NCI-H187 (cell line): Measurements from ENCODE around the gene LIMCH1.
"Not testable (repeated sequence)": the region's sequence is repeated elsewhere in the genome, so short reads cannot be mapped to it uniquely, and the experiment has no call there.

Experiments
- DNase-seq, 2 experiments: peaks; one replicate each; lab custom pipeline; 2025; lab: John Stamatoyannopoulos, UW

Gene LIMCH1, protein sequence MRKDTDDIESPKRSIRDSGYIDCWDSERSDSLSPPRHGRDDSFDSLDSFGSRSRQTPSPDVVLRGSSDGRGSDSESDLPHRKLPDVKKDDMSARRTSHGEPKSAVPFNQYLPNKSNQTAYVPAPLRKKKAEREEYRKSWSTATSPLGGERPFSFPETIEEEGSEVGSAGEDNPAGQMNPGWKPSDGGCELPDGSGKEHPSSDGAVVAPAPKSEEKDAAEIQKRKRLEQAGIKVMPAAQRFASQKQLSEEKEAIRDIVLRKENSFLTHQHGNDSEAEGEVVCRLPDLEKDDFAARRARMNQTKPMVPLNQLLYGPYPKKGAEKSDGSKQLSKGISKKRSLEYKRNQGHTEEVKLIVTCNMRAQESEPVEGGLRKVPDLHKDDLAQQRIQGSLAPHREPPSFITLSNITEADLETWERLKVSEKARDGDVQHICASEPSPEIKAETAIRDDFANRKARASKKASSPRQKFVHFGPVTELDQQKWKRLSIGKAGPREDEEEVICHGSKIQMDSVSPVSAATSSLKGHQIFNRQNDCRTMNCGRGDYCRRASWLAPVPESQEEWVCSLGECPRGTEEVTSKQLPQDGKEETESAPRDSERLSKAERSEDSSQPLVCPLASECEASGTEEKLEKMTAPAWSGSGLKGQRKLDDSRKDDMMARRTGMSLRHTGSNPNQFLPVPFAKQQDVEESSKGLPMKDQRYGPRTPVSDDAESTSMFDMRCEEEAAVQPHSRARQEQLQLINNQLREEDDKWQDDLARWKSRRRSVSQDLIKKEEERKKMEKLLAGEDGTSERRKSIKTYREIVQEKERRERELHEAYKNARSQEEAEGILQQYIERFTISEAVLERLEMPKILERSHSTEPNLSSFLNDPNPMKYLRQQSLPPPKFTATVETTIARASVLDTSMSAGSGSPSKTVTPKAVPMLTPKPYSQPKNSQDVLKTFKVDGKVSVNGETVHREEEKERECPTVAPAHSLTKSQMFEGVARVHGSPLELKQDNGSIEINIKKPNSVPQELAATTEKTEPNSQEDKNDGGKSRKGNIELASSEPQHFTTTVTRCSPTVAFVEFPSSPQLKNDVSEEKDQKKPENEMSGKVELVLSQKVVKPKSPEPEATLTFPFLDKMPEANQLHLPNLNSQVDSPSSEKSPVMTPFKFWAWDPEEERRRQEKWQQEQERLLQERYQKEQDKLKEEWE (N-terminal part only)

DNA sequence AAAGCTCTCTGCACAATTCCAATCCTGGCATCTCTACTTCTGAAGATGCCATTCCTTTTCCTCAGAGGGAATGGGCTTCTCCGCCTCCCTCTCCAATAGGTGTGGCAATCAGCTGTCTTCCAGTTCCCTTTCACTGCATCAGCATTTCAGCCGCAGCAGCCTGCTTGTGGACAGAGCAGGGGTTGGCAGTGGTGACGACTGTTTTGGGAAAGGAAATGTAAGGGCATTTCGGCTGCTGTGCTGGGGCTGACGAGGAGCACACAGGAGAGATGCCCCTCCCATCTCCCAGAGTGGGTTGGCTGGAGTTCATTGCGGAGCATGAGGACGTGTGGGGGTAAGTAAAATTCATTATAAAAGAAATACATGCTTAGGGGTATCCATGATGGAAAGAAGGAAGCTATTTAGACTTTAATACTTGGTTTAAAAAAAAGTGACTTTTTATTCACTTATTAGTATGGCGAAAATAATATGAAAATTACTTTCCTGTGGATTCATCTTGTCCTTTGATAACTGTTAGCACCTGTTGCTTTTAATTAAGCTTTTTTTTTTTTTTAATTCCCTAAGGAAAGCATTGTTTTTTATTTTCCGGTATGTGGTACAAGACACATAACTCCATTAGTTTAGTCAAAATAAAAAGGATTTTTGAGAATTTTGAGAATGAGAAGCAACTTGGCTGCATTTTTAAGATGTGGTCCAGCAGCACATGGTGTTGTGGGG lies at the start of gene LIMCH1:
Gene LIMCH1, plus strand, starts transcription at position 141 of the 717 bp plus-strand sequence. CDS start 67,839 bp downstream, outside the sequence.
- no peak for DNase-seq

DNA sequence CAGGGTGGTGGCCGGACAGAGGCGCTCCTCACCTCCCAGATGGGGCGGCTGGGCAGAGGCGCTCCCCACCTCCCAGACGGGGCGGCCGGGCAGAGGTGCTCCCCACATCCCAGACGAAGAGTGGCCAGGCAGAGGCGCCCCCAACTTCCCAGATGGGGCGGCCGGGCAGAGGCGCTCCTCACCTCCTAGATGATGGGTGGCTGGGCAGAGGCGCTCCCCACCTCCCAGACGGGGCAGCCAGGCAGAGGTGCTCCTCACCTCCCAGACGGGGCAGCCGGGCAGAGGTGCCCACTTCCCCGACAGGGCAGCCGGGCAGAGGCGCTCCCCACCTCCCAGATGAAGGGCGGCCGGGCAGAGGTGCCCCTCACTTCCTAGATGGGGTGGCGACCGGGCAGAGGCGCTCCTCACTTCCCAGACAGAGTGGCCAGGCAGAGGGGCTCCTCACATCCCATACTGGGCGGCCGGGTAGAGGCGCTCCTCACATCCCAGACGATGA lies 46.8 kb upstream of the LIMCH1 start:
- DNase-seq, result not testable (repeated sequence)

DNA sequence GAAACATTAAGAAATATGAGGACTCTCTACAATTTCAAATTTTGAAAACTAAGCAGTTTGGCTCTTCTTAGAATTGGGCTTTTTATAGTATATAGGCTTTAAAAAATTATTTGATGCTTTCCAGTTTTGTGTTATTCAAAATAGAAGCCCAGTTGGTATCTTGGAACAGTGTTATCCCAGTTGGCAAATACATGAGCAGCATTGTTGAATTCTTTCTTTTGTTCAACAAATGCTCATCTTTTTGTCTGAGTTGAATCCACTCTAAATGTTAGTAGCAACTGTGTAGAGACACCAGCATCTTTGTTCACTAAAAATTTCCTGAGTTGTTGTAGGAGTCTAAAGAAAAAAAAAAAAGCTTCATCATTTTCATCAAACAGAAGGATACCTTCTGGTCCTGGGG lies 41.0 kb upstream of the LIMCH1 start:
- DNase-seq, result no peak

DNA sequence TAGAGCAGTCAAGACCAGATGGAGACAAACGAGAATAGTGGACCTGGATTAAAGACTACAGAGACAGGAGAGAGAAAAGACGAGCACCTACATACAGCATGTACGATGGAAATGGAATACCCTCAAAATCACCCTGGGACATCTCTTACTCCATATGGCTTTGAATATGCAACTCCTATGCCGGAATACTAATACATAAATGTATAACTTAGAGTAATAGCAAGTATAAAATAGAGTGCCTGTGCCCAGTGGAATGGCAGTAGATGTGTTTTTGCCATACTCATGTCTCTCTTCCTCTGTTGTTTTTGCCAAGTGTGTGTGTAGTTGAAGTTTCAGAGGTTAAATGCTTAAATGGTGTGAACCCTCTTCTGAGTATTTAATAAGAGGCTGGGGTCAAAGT lies 39.8 kb upstream of the LIMCH1 start:
- DNase-seq, result no peak

DNA sequence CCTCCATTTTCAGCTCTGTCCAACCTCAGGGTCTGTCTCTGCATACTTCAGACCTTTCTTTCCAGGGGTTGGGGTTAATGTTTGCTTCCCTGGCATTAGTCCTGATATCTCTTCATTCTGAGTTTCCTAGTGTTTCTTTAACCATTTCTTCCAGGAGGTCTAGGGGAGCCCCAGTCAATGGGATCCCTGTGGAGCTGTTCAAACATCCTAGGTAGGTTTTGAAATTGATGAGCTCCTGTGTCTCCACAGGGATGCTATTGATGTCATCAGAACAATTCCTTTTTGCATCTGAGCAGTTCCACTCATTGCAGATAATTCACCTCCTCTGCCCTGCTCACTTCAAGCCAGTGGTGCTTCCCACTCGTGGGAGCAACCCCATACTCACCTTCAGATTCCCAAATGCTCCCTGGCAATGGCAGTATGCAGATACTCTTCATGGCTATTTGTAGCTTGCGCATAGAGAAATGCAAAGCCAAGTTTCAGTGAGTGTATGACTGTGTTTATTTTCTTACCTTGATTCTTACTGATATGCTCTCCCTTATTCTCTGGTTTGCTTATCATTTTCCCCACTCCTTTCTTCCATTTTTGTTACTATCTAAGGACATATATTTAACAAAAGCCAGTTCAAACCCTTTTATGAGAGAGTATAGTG lies 33.7 kb upstream of the LIMCH1 start:
- DNase-seq, result no peak

DNA sequence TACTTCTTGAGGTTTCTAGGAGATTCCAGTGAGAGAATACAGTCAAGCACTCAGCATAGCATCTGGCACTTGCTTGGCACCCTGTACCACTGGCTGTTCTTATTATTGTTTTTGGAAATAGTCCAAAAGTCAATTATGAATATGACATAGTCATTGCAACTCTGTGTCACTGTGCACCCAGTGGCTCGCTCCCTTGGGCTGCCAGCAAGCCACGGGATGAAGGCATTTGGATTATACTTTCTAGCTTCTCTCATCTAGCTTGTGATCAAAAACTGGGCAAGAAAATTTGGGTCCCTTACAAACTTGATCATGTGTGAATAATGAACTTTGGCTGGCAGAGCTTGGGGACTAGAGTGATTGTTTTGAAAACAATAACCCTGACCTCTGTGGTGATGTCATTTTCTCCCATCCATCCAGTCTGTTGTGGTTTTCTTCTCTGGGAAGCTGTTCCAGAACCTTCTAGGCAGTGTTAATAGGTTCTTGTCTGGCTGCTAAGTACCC lies 32.7 kb upstream of the LIMCH1 start:
- no peak for DNase-seq

DNA sequence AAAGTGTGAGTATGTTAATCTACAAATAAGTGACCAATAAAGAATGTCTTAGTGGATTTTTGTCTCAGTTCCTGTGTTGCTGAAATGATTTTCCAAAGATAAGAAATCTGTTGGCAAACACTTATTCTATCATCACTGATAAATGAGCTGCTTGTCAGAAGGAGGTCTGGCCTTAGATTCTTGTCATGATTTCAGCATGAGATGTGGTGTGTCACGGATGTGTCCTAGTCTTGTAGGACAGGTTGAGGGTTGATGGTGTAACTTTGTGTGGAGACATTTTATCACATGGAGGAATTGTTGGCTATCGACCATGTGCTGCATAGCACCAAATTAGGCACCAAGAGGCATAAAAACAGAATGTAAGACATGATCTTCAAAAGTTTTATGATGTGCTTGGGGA lies 31.8 kb upstream of the LIMCH1 start:
- DNase-seq, result no peak

DNA sequence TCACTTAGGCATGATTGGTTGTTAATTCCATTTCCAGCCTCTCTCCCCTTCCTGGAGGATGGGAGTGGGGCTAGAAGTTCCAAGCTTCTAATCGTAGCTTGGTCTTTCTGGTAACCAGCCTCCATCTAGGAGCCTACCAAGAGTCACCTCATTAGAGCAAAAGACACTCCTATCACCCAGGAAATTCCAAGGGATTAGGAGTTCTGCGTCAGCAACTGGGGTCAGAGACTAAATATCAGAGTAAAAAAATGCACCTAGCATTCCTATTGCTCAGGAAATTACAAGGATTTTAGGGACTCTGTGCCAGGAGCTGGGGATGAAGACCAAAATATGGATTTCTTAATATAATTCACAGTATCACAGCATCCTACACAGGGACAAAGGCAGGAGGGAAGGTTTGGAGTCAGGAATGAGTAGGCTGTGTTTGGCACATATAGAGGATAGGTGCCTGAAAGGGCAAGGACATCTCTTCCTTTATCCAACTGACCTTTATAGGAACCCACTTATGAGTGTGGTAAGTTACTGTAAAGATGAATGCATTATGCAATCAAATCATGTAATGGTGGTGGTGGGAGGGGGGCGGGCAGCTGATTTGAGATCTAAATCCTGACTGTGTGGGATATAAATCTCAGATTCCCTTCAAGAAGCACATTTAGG lies 30.5 kb upstream of the LIMCH1 start:
- DNase-seq, result no peak

DNA sequence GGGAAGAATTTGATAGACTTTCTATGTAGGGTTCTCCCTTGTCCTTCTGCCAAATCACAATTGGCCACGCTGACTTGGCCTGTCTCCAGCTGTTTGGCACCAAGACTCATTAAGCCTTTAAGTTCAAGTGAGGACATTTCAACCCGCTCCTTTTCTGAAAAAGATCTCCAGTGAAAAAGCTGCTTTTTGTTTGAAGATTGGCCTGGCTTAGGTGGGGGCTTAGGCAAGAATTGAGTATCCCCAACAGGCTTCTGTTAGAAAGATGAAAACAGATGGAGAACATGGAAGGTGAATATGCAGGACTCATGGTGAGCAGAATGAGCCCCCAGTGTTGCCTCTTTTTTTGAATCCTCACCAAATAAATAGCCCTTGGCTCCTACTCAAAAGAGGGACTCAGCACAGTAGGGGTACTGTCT lies 28.5 kb upstream of the LIMCH1 start:
- DNase-seq, result no peak

DNA sequence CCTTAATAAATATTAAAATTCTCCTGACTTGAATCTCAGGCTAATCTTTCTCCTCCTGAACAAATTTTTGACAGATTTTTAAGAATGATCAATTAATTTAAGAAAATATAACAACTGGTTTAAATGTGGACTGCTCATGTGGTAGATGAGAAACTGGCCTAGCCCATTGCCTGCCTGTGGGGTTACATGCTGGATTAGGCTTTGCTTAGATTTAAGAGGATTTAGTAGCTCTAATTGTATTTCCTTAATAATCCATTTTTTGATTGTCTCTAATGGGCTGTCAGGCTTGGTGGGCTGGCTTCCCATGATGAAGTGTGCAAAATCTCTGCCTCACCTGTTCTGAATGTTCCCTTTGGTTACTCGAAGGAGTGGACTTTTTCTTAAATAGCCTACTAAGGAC lies 27.8 kb upstream of the LIMCH1 start:
- DNase-seq, result no peak

DNA sequence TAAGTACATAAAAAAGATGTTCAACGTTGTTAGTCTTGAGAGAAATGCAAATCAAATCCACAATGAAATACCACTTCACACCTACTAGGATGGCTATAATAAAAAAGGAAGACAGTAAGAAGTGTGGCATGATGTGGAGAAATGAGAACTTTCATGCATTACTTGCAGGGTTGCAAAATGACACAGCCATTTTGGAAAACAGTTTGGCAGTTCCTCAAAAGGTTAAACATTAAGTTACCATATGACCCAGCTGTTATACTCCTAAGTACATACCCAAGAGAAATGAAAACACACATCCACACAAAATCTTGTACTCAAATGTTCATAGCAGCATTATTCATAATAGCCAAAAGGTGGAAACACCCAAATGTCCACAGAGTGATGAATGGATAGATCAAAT lies 25.8 kb upstream of the LIMCH1 start:
- no peak for DNase-seq

DNA sequence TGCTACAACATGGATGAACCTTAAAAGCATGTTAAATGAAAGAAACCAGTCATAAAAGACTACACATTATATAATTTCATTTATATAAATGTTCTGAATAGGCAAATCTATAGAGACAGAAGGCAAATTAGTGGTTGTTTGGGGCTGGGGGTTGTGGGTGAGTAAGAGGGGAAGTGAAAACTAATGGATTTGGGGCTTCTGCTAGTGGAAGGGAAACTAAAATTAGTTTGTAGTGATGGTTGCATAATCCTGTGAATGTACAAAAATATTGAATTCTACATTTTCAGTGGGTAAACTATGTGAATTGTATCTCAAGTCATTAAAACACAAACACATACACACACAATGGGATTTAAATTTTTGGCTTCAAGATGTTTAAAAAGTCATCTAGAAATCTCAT lies 25.4 kb upstream of the LIMCH1 start:
- no peak for DNase-seq

DNA sequence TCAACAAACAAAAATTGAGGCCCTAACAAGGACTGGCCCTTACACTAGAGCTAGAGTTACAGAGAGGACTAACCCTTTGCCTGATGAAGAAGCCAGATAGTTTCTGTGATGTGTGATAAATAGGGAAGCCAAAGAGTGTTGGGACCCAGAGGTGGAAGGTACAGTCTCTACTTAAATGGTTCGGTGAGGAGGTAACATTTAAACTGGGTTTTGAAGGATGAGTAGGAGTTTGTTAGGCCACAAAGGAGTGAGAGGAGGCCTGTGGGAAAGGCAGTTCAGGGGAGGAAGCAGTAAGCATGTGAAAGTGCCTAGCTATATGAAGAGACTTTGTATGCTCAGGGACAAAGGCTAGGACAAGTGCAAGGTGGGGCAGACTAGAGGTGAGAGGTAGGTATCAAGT lies 23.8 kb upstream of the LIMCH1 start:
- no peak for DNase-seq

DNA sequence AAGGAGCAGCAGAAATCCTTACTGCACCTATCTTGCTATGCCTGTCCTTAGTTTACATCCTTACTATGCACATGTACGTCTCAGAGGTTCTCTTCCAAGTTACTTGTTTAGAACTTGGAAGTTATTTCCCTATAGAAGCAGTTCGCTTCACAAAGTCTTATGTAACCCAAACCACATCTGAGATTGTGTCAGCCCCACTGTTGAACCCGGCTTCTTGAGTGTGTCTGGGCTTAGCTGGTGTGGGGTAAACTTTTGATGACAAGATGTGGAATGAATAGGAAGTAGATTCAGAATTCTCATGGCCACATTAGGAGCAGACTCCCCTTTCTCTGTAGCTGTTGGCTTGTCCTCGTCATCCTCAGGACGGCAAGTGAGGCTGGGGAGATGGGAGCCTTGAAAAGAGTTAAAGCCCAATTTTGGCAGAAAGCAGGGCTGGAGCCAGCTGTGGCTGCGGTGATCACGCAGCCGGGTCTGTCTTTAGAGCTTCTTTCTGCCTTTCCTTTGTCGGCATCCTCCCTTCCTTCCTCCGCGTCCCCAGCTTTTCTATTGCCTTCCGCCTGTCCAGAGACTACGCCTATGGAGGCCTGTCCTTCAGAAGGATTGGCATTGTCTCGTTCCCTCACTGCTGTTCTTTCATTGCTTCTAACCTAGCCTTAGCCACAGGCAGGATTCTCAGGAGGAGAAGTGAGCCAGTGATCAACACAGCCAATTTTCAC lies 23.0 kb upstream of the LIMCH1 start:
- no peak for DNase-seq

DNA sequence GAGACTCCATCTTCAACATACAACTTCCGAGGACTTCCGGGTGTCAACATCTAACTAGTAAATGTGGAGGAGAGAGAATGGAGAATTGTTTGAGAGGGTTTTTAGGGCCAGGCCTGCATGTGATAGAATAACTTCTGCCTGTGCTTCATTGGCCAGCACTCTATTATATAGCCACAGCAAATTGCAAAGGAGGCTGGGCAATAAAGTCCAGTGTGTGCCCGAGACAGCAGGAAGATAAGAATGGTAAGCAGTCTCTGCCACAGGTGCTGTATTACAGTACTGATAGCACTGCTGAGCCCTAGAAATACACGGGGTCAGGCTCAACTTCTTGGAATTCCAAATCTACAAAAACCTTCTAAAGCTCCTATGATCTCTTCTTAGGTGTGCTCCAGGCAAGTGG lies 20.8 kb upstream of the LIMCH1 start:
- no peak for DNase-seq

DNA sequence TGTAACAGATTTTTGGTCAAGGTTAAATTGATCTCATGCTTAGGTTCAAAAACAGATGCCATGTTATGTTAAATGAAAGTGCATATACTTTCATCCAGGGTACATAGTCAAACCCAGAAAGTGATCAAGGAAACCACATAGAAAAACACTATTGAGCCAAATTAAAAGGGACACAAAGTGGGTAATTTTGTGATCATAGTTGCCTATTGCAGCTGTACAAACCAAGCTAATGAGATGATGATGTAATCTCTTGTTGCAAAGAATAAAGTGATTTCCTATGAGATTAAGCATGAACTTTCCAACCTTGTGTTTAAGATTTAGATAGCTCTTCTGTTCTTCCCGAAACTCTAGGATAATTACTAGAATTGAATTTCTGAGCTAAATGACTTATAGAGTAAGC lies 20.2 kb upstream of the LIMCH1 start:
- no peak for DNase-seq

DNA sequence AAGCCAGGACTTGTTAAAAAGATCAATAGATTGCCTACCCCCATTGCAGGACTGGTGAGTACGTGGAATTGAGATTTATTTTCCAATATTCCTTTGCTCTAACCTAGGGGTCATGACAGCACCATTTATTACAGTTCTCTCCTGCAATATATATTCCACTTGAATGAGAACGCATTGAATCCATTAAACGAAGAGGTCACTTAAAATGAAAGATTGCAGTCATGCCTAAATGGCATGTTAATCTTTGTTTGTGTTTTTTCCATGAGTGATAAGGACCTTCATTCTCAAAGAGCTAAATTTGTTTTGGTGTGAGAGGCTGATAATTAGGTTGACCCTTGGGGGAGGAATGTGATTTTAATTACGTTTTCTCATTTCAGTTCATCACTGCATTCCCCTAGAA lies 13.5 kb upstream of the LIMCH1 start:
- no peak for DNase-seq

DNA sequence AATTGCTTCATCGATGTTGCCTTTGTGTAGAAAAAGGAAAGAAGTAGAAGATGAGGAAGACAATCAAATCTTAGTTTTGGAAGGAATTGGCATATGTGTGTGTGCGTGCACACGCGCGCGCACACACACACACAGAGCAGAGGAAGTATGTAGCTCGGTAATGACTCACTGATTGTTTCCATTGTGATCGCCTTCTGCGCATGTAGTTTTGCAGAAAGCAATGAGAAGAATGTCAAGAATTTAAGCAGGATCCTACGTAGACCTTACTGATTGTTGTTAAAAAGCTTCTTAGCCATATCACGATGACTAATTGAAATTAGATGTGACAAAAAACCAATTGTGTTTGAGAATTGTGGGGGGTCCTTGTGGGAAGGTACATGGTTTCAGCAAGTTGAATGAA lies 12.8 kb upstream of the LIMCH1 start:
- no peak for DNase-seq

DNA sequence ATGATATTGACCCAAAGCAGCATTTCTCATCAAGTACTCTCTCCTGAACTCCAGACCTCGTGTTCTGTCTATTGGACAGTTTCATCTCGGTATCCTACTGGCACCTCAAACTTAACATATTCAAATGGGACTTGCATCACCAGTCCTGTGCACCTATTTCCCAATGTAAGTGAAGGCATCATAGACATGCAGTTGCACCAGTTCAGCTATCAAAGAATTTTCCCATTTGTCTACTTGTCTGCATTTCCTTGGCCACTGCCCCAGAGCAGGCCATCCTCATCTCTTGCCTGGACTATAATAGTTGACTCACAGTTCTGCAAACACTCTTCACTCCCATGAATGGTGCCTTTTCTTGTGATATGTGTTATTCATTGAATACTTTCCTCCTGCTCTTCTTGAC lies 11.3 kb upstream of the LIMCH1 start:
- DNase-seq, result no peak
